ENCODE data around the gene ELMO2. TPM values are rescaled to one million over a fixed set of nuclear protein-coding genes. Genes with fewer than 3 reads are reported as not detected.

ELMO2 gene
- total and polyA plus RNA-seq, 9 of the 15 experiments (the other 6 are each of a cell fraction or from before 2014, with no cell fraction given), result 7.5 to 21.5 (median 15.9) TPM

GRCh38 chr20:46367234-46367633, 39.2 kb downstream of the ELMO2 start:
- H3K9me1 ChIP-seq (ENCODE audit: control insufficient read depth, insufficient read depth, low read length), result no peaks in the 10 kb centered on the region
- H3K27me3 ChIP-seq (ENCODE audit: control insufficient read depth in 2 of 2, insufficient read depth in 2 of 2, low read length in 2 of 2), result no peaks in the 10 kb centered on the region
- DNase-seq (ENCODE audit: extremely low read depth in 1 of 4, low spot score in 3 of 4) (no peak), FAIRE-seq (no peak), ATAC-seq (no peak)
- intact Hi-C loops (cut with micrococcal nuclease) (no loop called here), in situ Hi-C loops (cut with MboI) (loop anchor here (5.0 kb wide), 1 partner anchor 35 kb away; no protein-coding TSS in a partner anchor)
- H3K4me2 ChIP-seq (ENCODE audit: insufficient read depth, low read length), result no peak overlapping the region
- no peak overlapping the region for H2AFZ ChIP-seq (ENCODE audit: low read depth, low read length)
- peaks cover 4% of the 10 kb centered on the region for H4K20me1 ChIP-seq (replicated peaks; ENCODE audit: control insufficient read depth, insufficient read depth, low read length)
- no peak for TF ChIP-seq DEAF1 (CRISPR knock-in tag; IDR thresholded peaks at IDR 0.05)
- no peak for TF ChIP-seq SLC30A9 (CRISPR knock-in tag; IDR thresholded peaks at IDR 0.05)
- TF ChIP-seq, protein P1, sequence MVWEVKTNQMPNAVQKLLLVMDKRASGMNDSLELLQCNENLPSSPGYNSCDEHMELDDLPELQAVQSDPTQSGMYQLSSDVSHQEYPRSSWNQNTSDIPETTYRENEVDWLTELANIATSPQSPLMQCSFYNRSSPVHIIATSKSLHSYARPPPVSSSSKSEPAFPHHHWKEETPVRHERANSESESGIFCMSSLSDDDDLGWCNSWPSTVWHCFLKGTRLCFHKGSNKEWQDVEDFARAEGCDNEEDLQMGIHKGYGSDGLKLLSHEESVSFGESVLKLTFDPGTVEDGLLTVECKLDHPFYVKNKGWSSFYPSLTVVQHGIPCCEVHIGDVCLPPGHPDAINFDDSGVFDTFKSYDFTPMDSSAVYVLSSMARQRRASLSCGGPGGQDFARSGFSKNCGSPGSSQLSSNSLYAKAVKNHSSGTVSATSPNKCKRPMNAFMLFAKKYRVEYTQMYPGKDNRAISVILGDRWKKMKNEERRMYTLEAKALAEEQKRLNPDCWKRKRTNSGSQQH (CRISPR knock-in tag; IDR thresholded peaks at IDR 0.05), result no peak
- TF ChIP-seq ERF (CRISPR knock-in tag; IDR thresholded peaks at IDR 0.05), result no peak
- no peak for TF ChIP-seq TSHZ1 (CRISPR knock-in tag; IDR thresholded peaks at IDR 0.05)
- TF ChIP-seq NFIX (CRISPR knock-in tag; IDR thresholded peaks at IDR 0.05; ENCODE audit: low read depth), result no peak
- no peak for TF ChIP-seq SUPT5H (IDR thresholded peaks at IDR 0.05)
- TF ChIP-seq TAF15 (IDR thresholded peaks at IDR 0.05; ENCODE audit: low read depth, low read length), result no peak
- no peak for TF ChIP-seq GABPB2 (CRISPR knock-in tag; conservative IDR thresholded peaks at IDR 0.05)
- no peak for TF ChIP-seq MCM2 (IDR thresholded peaks at IDR 0.05; ENCODE audit: low read depth)
- TF ChIP-seq, protein P2, sequence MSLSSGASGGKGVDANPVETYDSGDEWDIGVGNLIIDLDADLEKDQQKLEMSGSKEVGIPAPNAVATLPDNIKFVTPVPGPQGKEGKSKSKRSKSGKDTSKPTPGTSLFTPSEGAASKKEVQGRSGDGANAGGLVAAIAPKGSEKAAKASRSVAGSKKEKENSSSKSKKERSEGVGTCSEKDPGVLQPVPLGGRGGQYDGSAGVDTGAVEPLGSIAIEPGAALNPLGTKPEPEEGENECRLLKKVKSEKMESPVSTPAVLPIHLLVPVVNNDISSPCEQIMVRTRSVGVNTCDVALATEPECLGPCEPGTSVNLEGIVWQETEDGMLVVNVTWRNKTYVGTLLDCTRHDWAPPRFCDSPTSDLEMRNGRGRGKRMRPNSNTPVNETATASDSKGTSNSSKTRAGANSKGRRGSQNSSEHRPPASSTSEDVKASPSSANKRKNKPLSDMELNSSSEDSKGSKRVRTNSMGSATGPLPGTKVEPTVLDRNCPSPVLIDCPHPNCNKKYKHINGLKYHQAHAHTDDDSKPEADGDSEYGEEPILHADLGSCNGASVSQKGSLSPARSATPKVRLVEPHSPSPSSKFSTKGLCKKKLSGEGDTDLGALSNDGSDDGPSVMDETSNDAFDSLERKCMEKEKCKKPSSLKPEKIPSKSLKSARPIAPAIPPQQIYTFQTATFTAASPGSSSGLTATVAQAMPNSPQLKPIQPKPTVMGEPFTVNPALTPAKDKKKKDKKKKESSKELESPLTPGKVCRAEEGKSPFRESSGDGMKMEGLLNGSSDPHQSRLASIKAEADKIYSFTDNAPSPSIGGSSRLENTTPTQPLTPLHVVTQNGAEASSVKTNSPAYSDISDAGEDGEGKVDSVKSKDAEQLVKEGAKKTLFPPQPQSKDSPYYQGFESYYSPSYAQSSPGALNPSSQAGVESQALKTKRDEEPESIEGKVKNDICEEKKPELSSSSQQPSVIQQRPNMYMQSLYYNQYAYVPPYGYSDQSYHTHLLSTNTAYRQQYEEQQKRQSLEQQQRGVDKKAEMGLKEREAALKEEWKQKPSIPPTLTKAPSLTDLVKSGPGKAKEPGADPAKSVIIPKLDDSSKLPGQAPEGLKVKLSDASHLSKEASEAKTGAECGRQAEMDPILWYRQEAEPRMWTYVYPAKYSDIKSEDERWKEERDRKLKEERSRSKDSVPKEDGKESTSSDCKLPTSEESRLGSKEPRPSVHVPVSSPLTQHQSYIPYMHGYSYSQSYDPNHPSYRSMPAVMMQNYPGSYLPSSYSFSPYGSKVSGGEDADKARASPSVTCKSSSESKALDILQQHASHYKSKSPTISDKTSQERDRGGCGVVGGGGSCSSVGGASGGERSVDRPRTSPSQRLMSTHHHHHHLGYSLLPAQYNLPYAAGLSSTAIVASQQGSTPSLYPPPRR (CRISPR knock-in tag; IDR thresholded peaks at IDR 0.05; ENCODE audit: borderline replicate concordance), result no peak
- H3K79me2 ChIP-seq (ENCODE audit: control insufficient read depth, insufficient read depth, low read length), result peaks cover 18% of the 10 kb centered on the region
- POLR2A ChIA-PET, result no interaction called here
- H3K9ac ChIP-seq (ENCODE audit: insufficient read depth in 1 of 2, low read depth in 2 of 2, low read length in 2 of 2), result no peak overlapping the region
- CTCF ChIA-PET (ENCODE audit: low intra/inter-chr PET ratio), result no interaction called here
- H3K36me3 ChIP-seq (ENCODE audit: control insufficient read depth, insufficient read depth, low read length), result peaks cover 68% of the 10 kb centered on the region
- no peaks in the 10 kb centered on the region for H3K9me3 ChIP-seq (replicated peaks; ENCODE audit: control insufficient read depth, insufficient read depth, low read depth, low read length)
- H3K4me3 ChIP-seq, result no peak overlapping the region
- no peak overlapping the region for H3K27ac ChIP-seq (ENCODE audit: extremely low read depth, low read depth, low read length)
- BruUV-seq (replicated peaks), result no TSS peak
- 83% methylated on average over 4 of the region's 5 CpGs for WGBS (ENCODE audit: insufficient coverage, low coverage, missing lambda C conversion rate)
- H3K4me1 ChIP-seq (replicated peaks in 1 of 2; ENCODE audit: control insufficient read depth in 2 of 2, insufficient read depth in 2 of 2, low read length in 2 of 2), result peaks cover 16 to 27% of the 10 kb centered on the region in 2 experiments
